HepG2 (cell line): ENCODE data around the gene NCBP2. TPM values are rescaled to one million over a fixed set of nuclear protein-coding genes. Genes with fewer than 3 reads are reported as not detected.

Source experiments
- ATAC-seq: fragments of 200-7000 bp; cut with Tn5 transposase; 3 replicates; pipeline ENCODE4 v1.9.1; 2020; ENCODE audit warnings: mild to moderate bottlenecking, moderate library complexity
- BruUV-seq: library from RNA; stranded (reverse); fragments of 400-500 nt; replicated peaks from 2 replicates; lab custom pipeline; 2021; lab: Mats Ljungman, UMichigan
- CTCF ChIA-PET: fragments of 300-600 bp; formaldehyde crosslinking; extraction: SDS; loops from one replicate; lab custom pipeline; 2021; ENCODE audit warnings: low total read pairs, inconsistent platforms, low intra/inter-chr PET ratio; lab: Yijun Ruan, JAX
- POLR2A ChIA-PET: fragments of 350-600 bp; sonication (Branson Sonifier 250); formaldehyde crosslinking; loops from one replicate; lab custom pipeline; 2020; ENCODE audit warnings: antibody characterized with exemption, inconsistent platforms; lab: Yijun Ruan, JAX
- DNase-seq: peaks from one replicate; pipeline ENCODE4 v3.0.0-alpha.2; 2015; ENCODE audit warnings: low spot score
- FAIRE-seq: peaks from 3 replicates; lab custom pipeline; 2011; peaks lifted over from hg19 to GRCh38; lab: Jason Lieb, UNC
- H2AFZ ChIP-seq: one replicate; pipeline ENCODE4 v1.6.1; 2011; ENCODE audit warnings: low read length, inconsistent platforms
- H3K27ac ChIP-seq: fragments of 300-600 bp; 3 replicates; pipeline ENCODE4 v1.8.0; 2011; ENCODE audit warnings: mixed run types, mild to moderate bottlenecking, mixed read lengths, low read length, inconsistent platforms; ENCODE audit not compliant: insufficient read depth; ENCODE audit errors: extremely low read length
- H3K27me3 ChIP-seq, 2 experiments: fragments of 200-600 bp in 1 of 2; 2 replicates in 1 of 2; 3 replicates in 1 of 2; pipeline versions ENCODE4 v1.6.0 to v1.8.0; 2011; ENCODE audit warnings: low read length in 2 of 2, mild to moderate bottlenecking in 2 of 2, moderate library complexity in 2 of 2, inconsistent platforms in 1 of 2; ENCODE audit not compliant: insufficient read depth in 2 of 2, control insufficient read depth in 1 of 2
- H3K36me3 ChIP-seq, 2 experiments: fragments of 200-600 bp in 1 of 2; replicated peaks in 1 of 2; 2 replicates in 1 of 2; 3 replicates in 1 of 2; pipeline versions ENCODE4 v1.5.1 to v1.8.0; 2011; ENCODE audit warnings: low read length in 2 of 2, inconsistent platforms in 1 of 2; ENCODE audit not compliant: insufficient read depth in 2 of 2, control insufficient read depth in 1 of 2
- H3K4me1 ChIP-seq: 2 replicates; pipeline ENCODE4 v1.5.1; 2012; ENCODE audit warnings: low read length, inconsistent platforms; ENCODE audit not compliant: insufficient read depth
- H3K4me2 ChIP-seq: 2 replicates; pipeline ENCODE4 v1.6.0; 2011; ENCODE audit warnings: low read depth, low read length, inconsistent platforms
- H3K4me3 ChIP-seq, 3 experiments: fragments of 200-600 bp in 1 of 3; sonication (generic), shearing (Covaris generic) in 1 of 3; replicated peaks in 1 of 3; 2 replicates each; pipeline ENCODE4 v1.5.1; 2011 to 2016; ENCODE audit warnings: low read length in 3 of 3, inconsistent platforms in 2 of 3, low read depth in 2 of 3, mild to moderate bottlenecking in 2 of 3, control low read depth in 1 of 3, mixed read lengths in 1 of 3; ENCODE audit not compliant: insufficient read depth in 1 of 3
- H3K79me2 ChIP-seq: one replicate; pipeline ENCODE4 v1.6.1; 2011; ENCODE audit warnings: low read length, inconsistent platforms; ENCODE audit not compliant: insufficient read depth
- H3K9ac ChIP-seq: 2 replicates; pipeline ENCODE4 v1.6.0; 2011; ENCODE audit warnings: mild to moderate bottlenecking, low read depth, low read length, inconsistent platforms; ENCODE audit not compliant: insufficient read depth
- H3K9me3 ChIP-seq: 2 replicates; pipeline ENCODE4 v1.5.1; 2012; ENCODE audit warnings: mild to moderate bottlenecking, low read length
- H4K20me1 ChIP-seq: 2 replicates; pipeline ENCODE4 v1.6.0; 2011; ENCODE audit warnings: inconsistent platforms, mild to moderate bottlenecking, low read length, moderate library complexity; ENCODE audit not compliant: insufficient read depth
- ARID3A ChIP-seq: IDR thresholded peaks from 2 replicates; pipeline ENCODE4 v1.6.1; 2012; ENCODE audit warnings: low read depth, low read length, improper control_type of control experiment
- ATM ChIP-seq: fragments of 450-650 bp; IDR thresholded peaks from 2 replicates; pipeline ENCODE4 v1.7.1; 2017; ENCODE audit warnings: mild to moderate bottlenecking, borderline replicate concordance
- GATAD2A ChIP-seq: IDR thresholded peaks from 2 replicates; pipeline ENCODE4 v1.6.1; 2016
- NR2C2 ChIP-seq: sonication (generic); formaldehyde crosslinking; IDR thresholded peaks from 2 replicates; pipeline ENCODE4 v1.4.0; 2020; ENCODE audit warnings: missing genetic modification reagents, mild to moderate bottlenecking, moderate library complexity, borderline replicate concordance
- SMAD1 ChIP-seq: sonication (generic); formaldehyde crosslinking; IDR thresholded peaks from 2 replicates; pipeline ENCODE4 v1.4.0; 2020; ENCODE audit warnings: missing genetic modification reagents, low read depth, mild to moderate bottlenecking, borderline replicate concordance
- ZBTB4 ChIP-seq: sonication (generic); formaldehyde crosslinking; IDR thresholded peaks from 2 replicates; pipeline ENCODE4 v1.4.0; 2020; ENCODE audit warnings: missing genetic modification reagents, mild to moderate bottlenecking, borderline replicate concordance
- ZBTB7B ChIP-seq: sonication (generic); formaldehyde crosslinking; IDR thresholded peaks from 2 replicates; pipeline ENCODE4 v1.4.0; 2020; ENCODE audit warnings: missing genetic modification reagents
- ZNF790 ChIP-seq: sonication (generic); formaldehyde crosslinking; IDR thresholded peaks from 2 replicates; pipeline ENCODE4 v1.8.0; 2022; ENCODE audit warnings: missing genetic modification reagents, mild to moderate bottlenecking, borderline replicate concordance
- WGBS: methylation state at CpG from one replicate; pipeline ENCODE4 v1.1.6; 2017; ENCODE audit warnings: low lambda C conversion rate; 5-methylcytosine and 5-hydroxymethylcytosine counted together
- in situ Hi-C: cut with HindIII; loops from 2 replicates; pipeline ENCODE4 v1.10.0; 2017; ENCODE audit warnings: low pct_unique_long_range_greater_than_20kb; ENCODE audit not compliant: extremely low pct_ligation_motif_present
- intact Hi-C: fragments of 100-400 bp; cut with micrococcal nuclease; formaldehyde crosslinking; loops from one replicate; pipeline ENCODE4 v1.10.0; 2022; ENCODE audit not compliant: unreplicated experiment
- polyA plus RNA-seq, 8 experiments: library from polyadenylated mRNA; depleted of rRNA in 3 of 8; stranded (reverse) in 7 of 8; unstranded in 1 of 8; fragments of >200 nt; fragmentation: Illumina TruSeq in 4 of 8; extraction: Trizol in 4 of 8; gene quantifications; 2 replicates each; pipeline versions ENCODE4 v1.2.1 to v1.2.3, GENCODE V29; 2011 to 2016; ENCODE audit warnings: low read depth in 4 of 8, missing spikeins in 1 of 8, mixed read lengths in 1 of 8; ENCODE audit not compliant: insufficient read depth in 1 of 8
- total RNA-seq, 5 experiments: library from RNA; depleted of rRNA; stranded (reverse); fragments of >200 nt; fragmentation: Illumina TruSeq; extraction: Trizol; gene quantifications; 2 replicates each; pipeline ENCODE4 v1.2.3, GENCODE V29; 2016; ENCODE audit warnings: low read depth in 1 of 5
- TF ChIP-seq, protein P1 (sequence below): sonication (generic); formaldehyde crosslinking; IDR thresholded peaks from 2 replicates; pipeline ENCODE4 v1.4.0; 2020; ENCODE audit warnings: mild to moderate bottlenecking, missing genetic modification reagents
- TF ChIP-seq, protein P2 (sequence below): sonication (generic); formaldehyde crosslinking; IDR thresholded peaks from 2 replicates; pipeline ENCODE4 v1.4.0; 2020; ENCODE audit warnings: missing genetic modification reagents
- TF ChIP-seq, protein P3 (sequence below): IDR thresholded peaks from 2 replicates; pipeline ENCODE4 v1.6.1; 2012; ENCODE audit warnings: inconsistent platforms
- TF ChIP-seq, protein P4 (sequence below): sonication (generic); formaldehyde crosslinking; IDR thresholded peaks from 2 replicates; pipeline ENCODE4 v1.8.0; 2023; ENCODE audit warnings: mild to moderate bottlenecking, missing genetic modification reagents
- TF ChIP-seq, protein P5 (sequence below): sonication (generic); formaldehyde crosslinking; IDR thresholded peaks from 2 replicates; pipeline ENCODE4 v1.8.0; 2022; ENCODE audit warnings: mild to moderate bottlenecking, missing genetic modification reagents, borderline replicate concordance

The NCBP2 gene
- total and polyA plus RNA-seq, 2 of the 13 experiments (the other 11 are each of a cell fraction or from before 2014, with no cell fraction given) = 58.7 to 95.5 TPM

GRCh38 chr3:196990601-196991007 lies 48.3 kb upstream of the NCBP2 start:
- peak; percentile 30 for ATAC-seq
- Histone ChIP-seq H3K9ac (no peak overlapping the region), H3K4me3 (peak overlapping the region in 1 of 3 experiments; percentile 57; a peak in 2 of 6 replicates), H3K27me3 (no peaks in the 10 kb centered on the region), H3K4me1 (peaks cover 78% of the 10 kb centered on the region), H3K27ac (no peak overlapping the region), H3K79me2 (no peaks in the 10 kb centered on the region), H3K9me3 (no peaks in the 10 kb centered on the region), H4K20me1 (no peaks in the 10 kb centered on the region), H3K36me3 (no peaks in the 10 kb centered on the region), H2AFZ (no peak overlapping the region), H3K4me2 (peak overlapping the region; percentile 87)
- peak; percentile 43 for DNase-seq
- CTCF ChIA-PET = no interaction called here
- intact Hi-C loops (no loop called here), in situ Hi-C loops (loop anchor here (25.0 kb wide), 1 partner anchor 522 kb away; no protein-coding TSS in a partner anchor)
- POLR2A ChIA-PET = interaction anchor here (1.1 to 1.6 kb wide), 2 partner anchors 14 to 41 kb away, joined by 3 to 6 read pairs; no protein-coding TSS in a partner anchor
- 55% methylated on average over 8 of the region's 10 CpGs for WGBS
- peak; percentile 39 for FAIRE-seq
- BruUV-seq = no TSS peak
- TF ChIP-seq ATM (no peak), ZNF790 (CRISPR knock-in tag) (no peak), NR2C2 (CRISPR knock-in tag) (peak; percentile 46; the same call in 1 of the 2 replicates), ZBTB7B (CRISPR knock-in tag) (peak; percentile 90), GATAD2A (CRISPR knock-in tag) (peak; percentile 31), ZBTB4 (CRISPR knock-in tag) (no peak), ARID3A (0 out of 2 replicates have a peak, but pooled peaks have one; percentile 28), SMAD1 (no peak)
- TF ChIP-seq, protein P1, sequence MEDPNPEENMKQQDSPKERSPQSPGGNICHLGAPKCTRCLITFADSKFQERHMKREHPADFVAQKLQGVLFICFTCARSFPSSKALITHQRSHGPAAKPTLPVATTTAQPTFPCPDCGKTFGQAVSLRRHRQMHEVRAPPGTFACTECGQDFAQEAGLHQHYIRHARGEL (CRISPR knock-in tag) = no peak
- TF ChIP-seq, protein P2, sequence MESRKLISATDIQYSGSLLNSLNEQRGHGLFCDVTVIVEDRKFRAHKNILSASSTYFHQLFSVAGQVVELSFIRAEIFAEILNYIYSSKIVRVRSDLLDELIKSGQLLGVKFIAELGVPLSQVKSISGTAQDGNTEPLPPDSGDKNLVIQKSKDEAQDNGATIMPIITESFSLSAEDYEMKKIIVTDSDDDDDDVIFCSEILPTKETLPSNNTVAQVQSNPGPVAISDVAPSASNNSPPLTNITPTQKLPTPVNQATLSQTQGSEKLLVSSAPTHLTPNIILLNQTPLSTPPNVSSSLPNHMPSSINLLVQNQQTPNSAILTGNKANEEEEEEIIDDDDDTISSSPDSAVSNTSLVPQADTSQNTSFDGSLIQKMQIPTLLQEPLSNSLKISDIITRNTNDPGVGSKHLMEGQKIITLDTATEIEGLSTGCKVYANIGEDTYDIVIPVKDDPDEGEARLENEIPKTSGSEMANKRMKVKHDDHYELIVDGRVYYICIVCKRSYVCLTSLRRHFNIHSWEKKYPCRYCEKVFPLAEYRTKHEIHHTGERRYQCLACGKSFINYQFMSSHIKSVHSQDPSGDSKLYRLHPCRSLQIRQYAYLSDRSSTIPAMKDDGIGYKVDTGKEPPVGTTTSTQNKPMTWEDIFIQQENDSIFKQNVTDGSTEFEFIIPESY (CRISPR knock-in tag) = peak; percentile 62
- TF ChIP-seq, protein P3, sequence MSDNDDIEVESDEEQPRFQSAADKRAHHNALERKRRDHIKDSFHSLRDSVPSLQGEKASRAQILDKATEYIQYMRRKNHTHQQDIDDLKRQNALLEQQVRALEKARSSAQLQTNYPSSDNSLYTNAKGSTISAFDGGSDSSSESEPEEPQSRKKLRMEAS = 0 out of 2 replicates have a peak, but pooled peaks have one; percentile 18
- TF ChIP-seq, protein P4, sequence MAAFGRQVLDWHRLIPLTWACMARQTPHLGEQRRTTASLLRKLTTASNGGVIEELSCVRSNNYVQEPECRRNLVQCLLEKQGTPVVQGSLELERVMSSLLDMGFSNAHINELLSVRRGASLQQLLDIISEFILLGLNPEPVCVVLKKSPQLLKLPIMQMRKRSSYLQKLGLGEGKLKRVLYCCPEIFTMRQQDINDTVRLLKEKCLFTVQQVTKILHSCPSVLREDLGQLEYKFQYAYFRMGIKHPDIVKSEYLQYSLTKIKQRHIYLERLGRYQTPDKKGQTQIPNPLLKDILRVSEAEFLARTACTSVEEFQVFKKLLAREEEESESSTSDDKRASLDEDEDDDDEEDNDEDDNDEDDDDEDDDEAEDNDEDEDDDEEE (CRISPR knock-in tag) = no peak
- TF ChIP-seq, protein P5, sequence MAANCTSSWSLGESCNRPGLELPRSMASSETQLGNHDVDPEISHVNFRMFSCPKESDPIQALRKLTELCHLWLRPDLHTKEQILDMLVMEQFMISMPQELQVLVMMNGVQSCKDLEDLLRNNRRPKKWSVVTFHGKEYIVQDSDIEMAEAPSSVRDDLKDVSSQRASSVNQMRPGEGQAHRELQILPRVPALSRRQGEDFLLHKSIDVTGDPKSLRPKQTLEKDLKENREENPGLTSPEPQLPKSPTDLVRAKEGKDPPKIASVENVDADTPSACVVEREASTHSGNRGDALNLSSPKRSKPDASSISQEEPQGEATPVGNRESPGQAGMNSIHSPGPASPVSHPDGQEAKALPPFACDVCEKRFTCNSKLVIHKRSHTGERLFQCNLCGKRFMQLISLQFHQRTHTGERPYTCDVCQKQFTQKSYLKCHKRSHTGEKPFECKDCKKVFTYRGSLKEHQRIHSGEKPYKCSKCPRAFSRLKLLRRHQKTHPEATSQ = 0 out of 2 replicates have a peak, but pooled peaks have one; percentile 40
